Liver (tissue), 3 donors: ENCODE results near the gene THSD4.

Experiments used
- CTCF ChIP-seq: fragments of 150-350 bp; IDR thresholded peaks from 2 replicates; pipeline ENCODE4 v1.5.1; 2017; ENCODE audit warnings: improper control_type of control experiment, low read depth, low read length; ENCODE audit not compliant: missing input control
- FOXA1 ChIP-seq: IDR thresholded peaks from 2 replicates; pipeline ENCODE4 v1.6.1; 2016; ENCODE audit warnings: antibody characterized with exemption
- GABPA ChIP-seq, 2 donors: IDR thresholded peaks in 1 of 2; conservative IDR thresholded peaks in 1 of 2; 2 replicates each; pipeline ENCODE4 v1.6.1; 2016; ENCODE audit warnings: antibody characterized with exemption in 2 of 2, mild to moderate bottlenecking in 1 of 2, moderate library complexity in 1 of 2
- RAD21 ChIP-seq, 2 donors: IDR thresholded peaks; 2 replicates each; pipeline ENCODE4 v1.6.1; 2016; ENCODE audit warnings: antibody characterized with exemption in 2 of 2, mild to moderate bottlenecking in 2 of 2
- REST ChIP-seq: IDR thresholded peaks from 2 replicates; pipeline ENCODE4 v1.6.1; 2016; ENCODE audit warnings: antibody characterized with exemption, mild to moderate bottlenecking
- SP1 ChIP-seq: IDR thresholded peaks from 2 replicates; pipeline ENCODE4 v1.6.1; 2018; ENCODE audit warnings: antibody characterized with exemption, mild to moderate bottlenecking
- TAF1 ChIP-seq: conservative IDR thresholded peaks from 2 replicates; pipeline ENCODE4 v1.6.1; 2016; ENCODE audit warnings: antibody characterized with exemption, mild to moderate bottlenecking
- donor health status: healthy.
- donor health status: healthy.

GRCh38 chr15:71261909-71262308 lies 146.6 kb downstream of the THSD4 start:
- no peak for TF ChIP-seq FOXA1
- no peak for TF ChIP-seq CTCF
- TF ChIP-seq GABPA (IDR thresholded peaks at IDR 0.05 in 1 of 2, conservative IDR thresholded peaks at IDR 0.05 in 1 of 2) = no peak
- TF ChIP-seq RAD21 (IDR thresholded peaks at IDR 0.05) = no peak
- no peak for TF ChIP-seq REST
- no peak for TF ChIP-seq TAF1
- no peak for TF ChIP-seq SP1
